GM19452 (cell line): ENCODE data around the gene MT1B.
"Not testable (repeated sequence)": the region's sequence is repeated elsewhere in the genome, so short reads cannot be mapped to it uniquely, and the experiment has no call there.

ENCODE experiments used
- ATAC-seq: cut with Tn5 transposase; IDR thresholded peaks from one replicate; pipeline ENCODE4 v1.9.1; 2021; ENCODE audit not compliant: unreplicated experiment

The MT1B gene

GRCh38 chr16:56618138-56618537 is 33.5 kb upstream of the MT1B start:
- no peak for ATAC-seq

GRCh38 chr16:56620339-56620897 is 31.3 kb upstream of the MT1B start:
- ATAC-seq, result no peak

GRCh38 chr16:56621665-56622445 is 29.8 kb upstream of the MT1B start:
- not testable (repeated sequence) for ATAC-seq

- ATAC-seq, result not testable (repeated sequence)
These were observed 28.5 kb upstream of the MT1B start for GRCh38 chr16:56623184-56623583.

DNA sequence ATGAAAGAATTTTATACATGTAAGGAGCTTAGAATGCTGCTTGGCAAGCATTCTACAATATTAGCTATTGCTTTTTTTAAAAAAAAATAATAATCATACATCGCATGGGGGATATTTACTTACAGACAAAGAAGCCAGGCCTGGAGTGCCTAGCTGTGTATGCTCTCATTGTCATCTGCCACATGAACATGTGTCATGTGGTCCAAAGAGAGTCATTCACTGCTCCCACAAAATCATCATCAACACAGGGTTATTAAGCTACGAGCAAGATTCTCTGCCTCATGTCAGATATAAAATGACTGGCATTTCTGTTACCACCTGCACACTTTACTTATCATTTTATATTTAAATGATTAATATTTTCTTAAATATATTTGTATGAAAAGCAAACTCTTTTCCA is 28.0 kb upstream of the MT1B start:
- ATAC-seq, result no peak

- no peak for ATAC-seq
These were observed 26.3 kb upstream of the MT1B start, which contains the start of gene MT1E for GRCh38 chr16:56625140-56625942. MT1E (plus strand) TSS chr16:56625781; CDS start chr16:56625852, 71 bp downstream.

GRCh38 chr16:56625943-56626654 is 25.6 kb upstream of the MT1B start:
- ATAC-seq, result no peak

GRCh38 chr16:56626685-56627084 is 25.0 kb upstream of the MT1B start:
- ATAC-seq, result no peak

DNA sequence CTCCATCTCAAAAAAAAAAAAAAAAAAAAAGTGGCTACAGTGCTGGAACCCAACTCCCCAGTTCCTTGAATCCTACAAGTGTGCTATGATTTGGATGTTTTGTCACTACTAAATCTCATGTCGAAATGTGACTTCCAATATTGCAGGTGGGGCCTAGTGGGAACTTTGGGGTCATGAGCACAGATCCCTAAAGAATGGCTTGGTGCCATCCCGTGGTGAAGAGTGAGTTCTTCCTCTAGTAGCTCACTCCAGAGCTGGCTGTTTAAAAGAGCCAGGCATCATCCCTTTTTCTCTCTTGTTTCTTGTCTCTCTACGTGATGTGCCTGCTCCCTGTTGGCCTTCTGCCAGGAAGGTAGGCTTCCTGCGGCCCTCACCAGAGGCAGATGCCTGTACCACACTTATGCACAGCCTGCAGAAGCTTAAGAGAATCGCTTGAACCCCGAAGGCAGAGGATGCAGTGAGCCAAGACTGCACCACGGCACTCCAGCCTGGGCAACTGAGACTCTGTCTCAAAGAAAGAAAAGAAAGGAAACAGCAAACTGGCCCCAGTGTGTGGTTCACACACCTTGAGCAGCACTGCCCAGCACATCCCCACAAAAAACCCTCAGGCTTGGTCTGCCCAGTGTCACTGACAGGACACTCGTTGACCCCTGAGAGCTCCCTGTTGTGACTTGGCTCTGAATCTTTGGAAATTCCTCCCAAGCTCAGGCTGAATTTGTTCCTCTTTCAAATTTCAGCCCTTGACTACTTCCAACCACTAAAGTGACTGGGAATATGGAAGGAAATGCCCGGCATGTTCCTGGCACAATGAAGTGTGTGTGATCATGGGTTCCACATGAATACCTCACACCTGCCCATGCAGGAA is 23.0 kb upstream of the MT1B start:
- ATAC-seq, result no peak

- no peak for ATAC-seq
These were observed 22.2 kb upstream of the MT1B start for GRCh38 chr16:56629531-56629930.

DNA sequence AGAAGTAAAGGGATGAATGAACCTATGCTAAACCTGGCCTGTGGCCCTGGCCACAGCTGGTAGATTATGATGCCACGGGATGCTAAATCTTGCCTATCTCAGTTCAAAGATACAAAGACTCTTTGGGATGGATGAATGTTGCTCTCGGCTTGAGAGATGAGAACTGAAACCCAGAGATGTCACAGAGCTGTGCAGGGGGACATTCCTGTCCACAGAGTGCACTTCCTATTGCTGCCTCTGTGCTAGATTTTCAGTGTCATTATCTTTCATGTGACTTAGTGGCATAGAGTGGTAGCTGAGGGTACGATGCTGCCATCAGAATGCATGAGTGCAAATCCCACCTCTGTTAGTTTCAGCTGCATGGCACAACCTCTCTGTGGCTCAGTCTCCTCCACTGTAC is 21.6 kb upstream of the MT1B start:
- peak; percentile 85 for ATAC-seq

DNA sequence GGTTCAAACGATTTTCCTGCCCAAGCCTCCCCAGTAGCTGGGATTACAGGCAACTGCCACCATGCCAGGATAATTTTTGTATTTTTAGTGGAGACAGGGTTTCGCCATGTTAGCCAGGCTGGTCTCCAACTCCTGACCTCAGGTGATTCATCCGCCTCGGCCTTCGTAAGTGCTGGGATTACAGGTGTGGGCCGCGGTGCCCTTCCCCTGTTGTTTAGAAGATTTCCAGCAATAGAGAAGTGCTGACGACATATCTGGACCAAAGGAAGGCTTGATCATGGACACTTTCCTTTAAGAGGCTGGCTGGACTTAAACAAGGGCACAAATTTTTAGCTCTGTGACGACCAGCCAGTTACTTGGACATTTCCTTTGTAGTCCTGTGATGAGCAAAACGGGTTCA is 20.5 kb upstream of the MT1B start:
- ATAC-seq, result no peak

DNA sequence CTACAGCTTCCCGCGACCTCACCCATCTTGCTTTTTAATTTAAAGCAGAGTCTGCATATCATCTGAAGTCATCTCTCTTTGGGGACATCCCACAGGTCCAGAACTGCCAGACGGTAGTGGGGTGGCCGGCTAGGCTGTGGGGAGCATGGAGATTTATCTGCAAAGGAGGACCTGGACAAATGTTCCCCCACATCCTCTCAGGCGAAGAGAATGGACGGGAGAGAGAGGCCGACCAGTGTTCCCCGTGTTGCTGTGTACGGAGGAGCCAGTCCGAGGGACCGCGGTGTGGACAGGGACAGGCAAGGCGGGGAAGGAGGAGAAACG is 19.9 kb upstream of the MT1B start:
- ATAC-seq, result no peak

GRCh38 chr16:56632156-56632847 is 19.4 kb upstream of the MT1B start, which contains the start of gene MT1M:
MT1M (plus strand) TSS chr16:56632659; CDS start chr16:56632732, 73 bp downstream.
- ATAC-seq, result no peak

GRCh38 chr16:56632848-56633365 is 18.8 kb upstream of the MT1B start:
- no peak for ATAC-seq

DNA sequence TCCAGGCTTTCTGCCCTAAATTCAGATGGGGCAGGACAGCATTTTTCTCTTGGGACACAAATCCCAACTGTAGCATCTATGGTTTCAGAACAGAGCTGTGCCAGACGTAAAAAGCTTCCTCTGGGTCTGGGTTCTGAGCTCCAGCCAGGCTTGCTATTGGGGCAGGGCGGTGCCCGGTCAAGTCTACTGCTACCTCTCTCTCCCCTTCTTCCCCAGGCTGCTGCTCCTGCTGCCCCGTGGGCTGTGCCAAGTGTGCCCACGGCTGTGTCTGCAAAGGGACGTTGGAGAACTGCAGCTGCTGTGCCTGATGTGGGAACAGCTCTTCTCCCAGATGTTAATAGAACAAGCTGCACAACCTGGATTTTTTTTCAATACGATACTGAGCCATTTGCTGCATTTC is 18.2 kb upstream of the MT1B start:
- no peak for ATAC-seq

DNA sequence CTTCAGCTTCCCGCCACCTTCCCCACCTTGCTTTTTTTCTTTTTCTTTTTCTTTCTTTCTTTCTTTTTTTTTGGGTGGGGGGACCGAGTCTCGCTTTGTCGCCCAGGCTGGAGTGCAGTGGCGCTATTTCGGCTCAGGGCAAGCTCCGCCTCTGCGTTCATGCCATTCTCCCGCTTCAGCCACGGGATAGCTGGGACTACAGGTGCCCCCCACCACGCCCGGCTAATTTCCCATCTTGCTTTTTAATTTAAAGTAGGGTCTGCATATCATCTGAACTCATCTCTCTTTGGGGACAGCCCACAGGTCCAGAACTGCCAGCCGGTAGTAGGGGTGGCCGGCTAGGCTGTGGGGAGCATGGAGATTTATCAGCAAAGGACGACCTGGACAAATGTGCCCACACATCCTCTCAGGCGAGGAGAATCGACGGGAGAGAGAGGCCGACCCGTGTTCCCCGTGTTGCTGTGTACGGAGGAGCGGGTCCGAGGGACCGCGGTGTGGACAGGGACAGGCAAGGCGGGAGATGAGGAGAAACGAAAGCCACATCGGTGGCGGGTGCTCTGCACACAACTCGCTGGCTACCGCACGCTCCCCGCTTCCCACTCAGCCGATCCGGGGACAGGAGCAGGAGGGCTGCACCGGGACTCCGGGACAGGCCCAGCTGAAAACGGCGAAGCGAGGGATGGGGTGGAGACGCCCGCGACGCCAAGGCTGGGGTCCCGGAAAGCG is 16.8 kb upstream of the MT1B start:
- no peak for ATAC-seq

DNA sequence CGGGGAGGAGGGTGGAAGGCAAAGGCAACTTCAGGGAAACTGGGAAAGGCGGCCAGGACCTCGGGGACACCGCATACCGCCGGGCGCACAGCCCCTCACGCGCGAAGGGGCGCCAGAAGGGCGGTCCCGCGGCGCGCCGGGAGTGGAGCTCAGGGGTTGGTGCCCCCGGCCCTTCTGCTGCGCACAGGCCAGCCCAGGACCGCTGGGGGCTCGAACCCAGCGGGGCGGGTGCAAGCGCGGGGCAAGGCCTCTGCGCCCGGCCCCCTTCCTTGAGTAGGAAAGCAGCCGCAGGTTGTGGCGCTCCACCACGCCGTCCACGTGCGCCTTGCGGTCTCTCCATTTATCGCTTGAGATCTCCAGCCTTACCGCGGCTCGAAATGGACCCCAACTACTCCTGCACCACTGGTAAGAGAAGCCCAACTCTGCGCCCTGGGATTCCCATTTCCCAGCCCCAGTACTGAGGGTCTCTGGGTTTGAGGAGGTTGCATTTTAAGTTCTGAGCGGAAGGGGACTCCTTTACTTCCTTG is 16.2 kb upstream of the MT1B start:
- no peak for ATAC-seq
